Islet precursor cell (in vitro differentiated cells): ENCODE measurements around the gene HSPB7.

Source experiments
- DNase-seq: peaks from one replicate; pipeline ENCODE4 v3.0.0-alpha.2; 2018

Gene HSPB7

GRCh38 chr1:15973772-15974171 is 44.1 kb downstream of the HSPB7 start:
- no peak for DNase-seq

GRCh38 chr1:15972409-15972808 is 45.4 kb downstream of the HSPB7 start:
- DNase-seq, result no peak

GRCh38 chr1:15970911-15971310 is 46.9 kb downstream of the HSPB7 start:
- no peak for DNase-seq

GRCh38 chr1:15969321-15969880 is 48.4 kb downstream of the HSPB7 start:
- no peak for DNase-seq

GRCh38 chr1:15968172-15968571 is 49.7 kb downstream of the HSPB7 start:
- DNase-seq, result no peak

- DNase-seq, result no peak
Measured at GRCh38 chr1:15966956-15967344, 50.9 kb downstream of the HSPB7 start.

GRCh38 chr1:15966081-15966955 is 51.5 kb downstream of the HSPB7 start:
- DNase-seq, result no peak

GRCh38 chr1:15965228-15965767 is 52.5 kb downstream of the HSPB7 start:
- no peak for DNase-seq
